ENCODE results near the gene SNX9. TPM values are rescaled to one million over a fixed set of nuclear protein-coding genes. Genes with fewer than 3 reads are reported as not detected.
"Not testable (repeated sequence)": the region's sequence is repeated elsewhere in the genome, so short reads cannot be mapped to it uniquely, and the experiment has no call there.

Gene SNX9
- total and polyA plus RNA-seq, 10 of the 15 experiments (the other 5 are each of a cell fraction or from before 2014, with no cell fraction given), result 0.03 to 2.0 (median 0.37) TPM

DNA sequence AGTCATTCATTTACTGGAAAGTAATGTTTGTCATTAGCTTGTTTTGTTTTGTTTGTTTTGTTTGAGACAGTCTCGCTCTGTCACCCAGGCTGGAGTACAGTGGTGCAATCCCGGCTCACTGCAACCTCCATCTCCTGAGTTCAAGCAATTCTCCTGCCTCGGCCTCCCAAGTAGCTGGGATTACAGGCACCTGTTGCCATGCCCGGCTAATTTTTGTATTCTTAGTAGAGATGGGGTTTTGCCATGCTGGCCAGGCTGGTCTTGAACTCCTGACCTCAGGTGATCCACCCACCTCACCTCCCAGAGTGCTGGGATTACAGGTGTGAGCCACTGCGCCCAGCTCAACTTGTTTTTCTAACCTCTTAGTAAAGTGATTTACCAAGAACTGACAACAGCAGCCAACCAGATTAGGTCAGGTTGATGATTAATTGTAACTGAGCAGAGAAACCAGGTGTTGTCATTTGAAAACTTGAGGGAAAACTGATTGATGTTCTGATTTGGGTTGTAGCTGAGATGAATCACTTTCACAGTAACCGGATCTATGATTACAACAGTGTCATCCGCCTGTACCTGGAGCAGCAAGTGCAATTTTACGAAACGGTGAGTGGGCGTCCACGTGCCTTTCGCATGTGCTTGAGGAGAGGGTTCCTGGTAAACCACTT is 117.5 kb downstream of the SNX9 start:
- RAD21 ChIA-PET (ENCODE audit: unreplicated experiment), result interaction anchor here (1.1 kb wide), 1 partner anchor 185 kb away, joined by 3 read pairs; no protein-coding TSS in a partner anchor
- BruUV-seq (replicated peaks); in situ Hi-C loops (cut with MboI); H3K79me2 ChIP-seq (ENCODE audit: control insufficient read depth, insufficient read depth, low read length); FAIRE-seq; POLR2A ChIA-PET; intact Hi-C loops (cut with micrococcal nuclease; ENCODE audit: unreplicated experiment); H3K9me3 ChIP-seq (replicated peaks; ENCODE audit: control insufficient read depth, insufficient read depth, low read length); H3K9ac ChIP-seq (ENCODE audit: control insufficient read depth, insufficient read depth, low read length); ATAC-seq; H3K27me3 ChIP-seq (replicated peaks in 1 of 2; ENCODE audit: control insufficient read depth in 2 of 2, insufficient read depth in 2 of 2, low read length in 1 of 2); H3K36me3 ChIP-seq (ENCODE audit: control insufficient read depth in 2 of 2, insufficient read depth in 2 of 2, low read length in 1 of 2); H2AFZ ChIP-seq (ENCODE audit: control insufficient read depth, low read depth, low read length); H3K4me1 ChIP-seq (ENCODE audit: control insufficient read depth, insufficient read depth, low read length); H4K20me1 ChIP-seq (ENCODE audit: control insufficient read depth, insufficient read depth); H3K4me2 ChIP-seq (ENCODE audit: control insufficient read depth, insufficient read depth); DNase-seq (ENCODE audit: low read depth, low spot score); H3K4me3 ChIP-seq; H3K27ac ChIP-seq (ENCODE audit: control insufficient read depth, insufficient read depth): not testable (repeated sequence)
- WGBS (ENCODE audit: insufficient coverage, insufficient replicate concordance, low lambda C conversion rate, missing lambda C conversion rate), result 91% methylated on average over 12 of the region's 12 CpGs
- SMC1A ChIA-PET (ENCODE audit: uncharacterized antibody, unreplicated experiment), result interaction anchor here (1.3 to 1.4 kb wide), 2 partner anchors 20 to 32 kb away, joined by 3 to 4 read pairs; no protein-coding TSS in a partner anchor
- CTCF ChIA-PET, result interaction anchor here (1.2 kb wide), 1 partner anchor 8 kb away, joined by 3 read pairs; no protein-coding TSS in a partner anchor

- no TSS peak for BruUV-seq (replicated peaks)
- ChIA-PET RAD21 (ENCODE audit: unreplicated experiment) (interaction anchor here (1.1 kb wide), 1 partner anchor 186 kb away, joined by 3 read pairs; no protein-coding TSS in a partner anchor), CTCF (no interaction called here), SMC1A (ENCODE audit: uncharacterized antibody, unreplicated experiment) (no interaction called here), POLR2A (no interaction called here)
- H3K36me3 ChIP-seq (ENCODE audit: control insufficient read depth in 2 of 2, insufficient read depth in 2 of 2, low read length in 1 of 2), result no peaks in the 10 kb centered on the region
- no peaks in the 10 kb centered on the region for H4K20me1 ChIP-seq (ENCODE audit: control insufficient read depth, insufficient read depth)
- H3K27me3 ChIP-seq (replicated peaks in 1 of 2; ENCODE audit: control insufficient read depth in 2 of 2, insufficient read depth in 2 of 2, low read length in 1 of 2), result no peaks in the 10 kb centered on the region; a peak in 2 of 4 replicates
- TF ChIP-seq YY1 (IDR thresholded peaks at IDR 0.05; ENCODE audit: low read depth, low read length) (no peak), NR2F1 (conservative IDR thresholded peaks at IDR 0.05) (no peak), SRF (IDR thresholded peaks at IDR 0.05; ENCODE audit: low read depth in 2 of 2, low read length in 2 of 2) (no peak), EP300 (IDR thresholded peaks at IDR 0.05; ENCODE audit: borderline replicate concordance in 1 of 2, control insufficient read depth in 1 of 2, low read depth in 2 of 2, low read length in 2 of 2) (no peak)
- H3K4me1 ChIP-seq (ENCODE audit: control insufficient read depth, insufficient read depth, low read length), result no peaks in the 10 kb centered on the region
- WGBS (ENCODE audit: insufficient coverage, insufficient replicate concordance, low lambda C conversion rate, missing lambda C conversion rate), result 93% methylated on average over 13 of the region's 13 CpGs
- no peaks in the 10 kb centered on the region for H3K79me2 ChIP-seq (ENCODE audit: control insufficient read depth, insufficient read depth, low read length)
- FAIRE-seq (no peak), ATAC-seq (no peak), DNase-seq (ENCODE audit: low read depth, low spot score) (no peak)
- no peak overlapping the region for H3K4me2 ChIP-seq (ENCODE audit: control insufficient read depth, insufficient read depth)
- in situ Hi-C loops (cut with MboI) (no loop called here), intact Hi-C loops (cut with micrococcal nuclease; ENCODE audit: unreplicated experiment) (no loop called here)
- H2AFZ ChIP-seq (ENCODE audit: control insufficient read depth, low read depth, low read length), result no peak overlapping the region
- no peak overlapping the region for H3K27ac ChIP-seq (ENCODE audit: control insufficient read depth, insufficient read depth)
- H3K9ac ChIP-seq (ENCODE audit: control insufficient read depth, insufficient read depth, low read length), result no peak overlapping the region
- no peak overlapping the region for H3K4me3 ChIP-seq
- no peaks in the 10 kb centered on the region for H3K9me3 ChIP-seq (replicated peaks; ENCODE audit: control insufficient read depth, insufficient read depth, low read length)
Observed at GRCh38 chr6:157941101-157941863, 118.2 kb downstream of the SNX9 start.
